EH (cell line): Measurements from ENCODE around the gene AASDH.

Source experiments
- DNase-seq: peaks from one replicate; pipeline ENCODE4 v3.0.0-alpha.2; 2015; ENCODE audit warnings: low read depth

The AASDH gene

GRCh38 chr4:56316011-56316650 is 71.2 kb downstream of the AASDH start:
- no peak for DNase-seq

GRCh38 chr4:56315543-56315942 is 71.7 kb downstream of the AASDH start:
- no peak for DNase-seq

- DNase-seq: no peak
Observed at GRCh38 chr4:56315041-56315440, 72.2 kb downstream of the AASDH start.

GRCh38 chr4:56314207-56314915 is 72.9 kb downstream of the AASDH start:
- DNase-seq: no peak

GRCh38 chr4:56313132-56313531 is 74.2 kb downstream of the AASDH start:
- no peak for DNase-seq

- DNase-seq: no peak
Observed at GRCh38 chr4:56311299-56311975, 75.9 kb downstream of the AASDH start.

GRCh38 chr4:56310401-56311125 is 76.7 kb downstream of the AASDH start:
- no peak for DNase-seq

GRCh38 chr4:56308384-56308783 is 78.9 kb downstream of the AASDH start:
- DNase-seq: no peak

- DNase-seq: peak; percentile 15
Observed at GRCh38 chr4:56307423-56307822, 79.9 kb downstream of the AASDH start.

- no peak for DNase-seq
Observed at GRCh38 chr4:56305390-56305789, 81.9 kb downstream of the AASDH start.

GRCh38 chr4:56303921-56304320 is 83.4 kb downstream of the AASDH start:
- DNase-seq: no peak

GRCh38 chr4:56302760-56303159 is 84.5 kb downstream of the AASDH start:
- DNase-seq: peak; percentile 17

- no peak for DNase-seq
Observed at GRCh38 chr4:56301997-56302496, 85.2 kb downstream of the AASDH start.

- peak; percentile 88 for DNase-seq
Observed at GRCh38 chr4:56301181-56301996, 85.9 kb downstream of the AASDH start.

GRCh38 chr4:56298236-56298635 is 89.1 kb downstream of the AASDH start:
- DNase-seq: no peak

GRCh38 chr4:56297776-56298175 is 89.5 kb downstream of the AASDH start:
- no peak for DNase-seq

- DNase-seq: no peak
Observed at GRCh38 chr4:56296526-56296925, 90.8 kb downstream of the AASDH start.

GRCh38 chr4:56293121-56293520 is 94.2 kb downstream of the AASDH start:
- DNase-seq: no peak

- no peak for DNase-seq
Observed at GRCh38 chr4:56289934-56290333, 97.4 kb downstream of the AASDH start.

GRCh38 chr4:56288663-56289062 is 98.6 kb downstream of the AASDH start:
- DNase-seq: no peak
